A549 (cell line): ENCODE measurements around the gene EED.

Source experiments
- CEBPB ChIP-seq, 2 experiments: fragments of >200 bp in 1 of 2; sonication (Bioruptor Twin) in 1 of 2; formaldehyde crosslinking in 1 of 2; IDR thresholded peaks; 2 replicates each; pipeline ENCODE4 v1.6.1; 2012 to 2016
- EP300 ChIP-seq, 2 experiments: fragments of >200 bp; sonication (Bioruptor Twin); formaldehyde crosslinking; IDR thresholded peaks; 2 replicates in 1 of 2; 3 replicates in 1 of 2; pipeline ENCODE4 v1.6.1; 2016 to 2017
- ESRRA ChIP-seq: fragments of 150-350 bp; IDR thresholded peaks from 2 replicates; pipeline ENCODE4 v1.6.1; 2014; ENCODE audit warnings: mild to moderate bottlenecking, low read length, borderline replicate concordance
- FOSL2 ChIP-seq, 2 experiments: fragments of 450-650 bp in 1 of 2; fragments of >200 bp in 1 of 2; sonication (Bioruptor Twin) in 1 of 2; formaldehyde crosslinking; IDR thresholded peaks; 2 replicates each; pipeline versions ENCODE4 v1.5.0 to v1.6.1; 2016 to 2020; ENCODE audit warnings: mild to moderate bottlenecking in 1 of 2, moderate library complexity in 1 of 2
- KDM1A ChIP-seq: fragments of 200-600 bp; sonication (generic); IDR thresholded peaks from 2 replicates; pipeline ENCODE4 v1.6.1; 2016; ENCODE audit warnings: low read depth, mild to moderate bottlenecking
- MYC ChIP-seq: IDR thresholded peaks from 2 replicates; pipeline ENCODE4 v1.6.1; 2012; ENCODE audit warnings: mild to moderate bottlenecking, inconsistent platforms, low read length, improper control_type of control experiment, borderline replicate concordance
- POLR2A ChIP-seq: IDR thresholded peaks from 2 replicates; pipeline ENCODE4 v1.6.1; 2012; ENCODE audit warnings: mild to moderate bottlenecking, low read length
- POLR2AphosphoS2 ChIP-seq: conservative IDR thresholded peaks from 2 replicates; pipeline ENCODE4 v1.6.1; 2012; ENCODE audit warnings: low read length, improper control_type of control experiment, inconsistent platforms
- RAD21 ChIP-seq, 2 experiments: fragments of >200 bp in 1 of 2; sonication (Bioruptor Twin) in 1 of 2; formaldehyde crosslinking in 1 of 2; IDR thresholded peaks in 1 of 2; conservative IDR thresholded peaks in 1 of 2; 2 replicates in 1 of 2; 3 replicates in 1 of 2; pipeline ENCODE4 v1.6.1; 2012 to 2018; ENCODE audit warnings: inconsistent platforms in 1 of 2
- RARB ChIP-seq: fragments of 250-450 bp; sonication (Bioruptor Pico); IDR thresholded peaks from 2 replicates; pipeline ENCODE4 v1.8.0; 2021; ENCODE audit warnings: mild to moderate bottlenecking, moderate library complexity
- TF ChIP-seq, protein P1 (sequence below): fragments of >200 bp; sonication (Bioruptor Twin); formaldehyde crosslinking; IDR thresholded peaks from 3 replicates; pipeline ENCODE4 v1.5.1; 2016
- TF ChIP-seq, protein P2 (sequence below): IDR thresholded peaks from 2 replicates; pipeline ENCODE4 v1.6.1; 2012
- TF ChIP-seq, protein P3 (sequence below): fragments of 250-450 bp; sonication (Bioruptor Pico); IDR thresholded peaks from 2 replicates; pipeline ENCODE4 v1.5.0; 2020; ENCODE audit warnings: low read depth, mild to moderate bottlenecking, moderate library complexity
- TF ChIP-seq, protein P4 (sequence below): fragments of 450-650 bp; IDR thresholded peaks from 2 replicates; pipeline ENCODE4 v1.6.1; 2014; ENCODE audit warnings: antibody characterized with exemption

DNA sequence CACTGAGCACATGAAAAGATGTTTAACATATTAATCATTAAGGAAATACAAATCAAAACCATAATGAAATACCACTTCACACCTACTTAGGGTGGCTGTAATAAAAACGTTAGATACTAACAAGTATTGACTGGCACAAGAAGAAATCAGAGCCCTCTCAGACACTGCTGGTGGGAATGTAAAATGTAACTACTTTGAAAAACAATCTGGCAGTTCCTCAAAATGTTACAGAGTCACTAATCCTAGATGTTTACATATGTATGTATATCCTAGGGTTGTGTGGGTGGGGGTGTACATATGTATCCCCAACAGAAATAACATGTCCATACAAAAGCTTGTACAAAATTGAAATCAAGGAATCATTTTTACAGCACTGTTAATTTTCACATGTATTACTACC, 15.2 kb downstream of the EED start:
- TF ChIP-seq, protein P1, sequence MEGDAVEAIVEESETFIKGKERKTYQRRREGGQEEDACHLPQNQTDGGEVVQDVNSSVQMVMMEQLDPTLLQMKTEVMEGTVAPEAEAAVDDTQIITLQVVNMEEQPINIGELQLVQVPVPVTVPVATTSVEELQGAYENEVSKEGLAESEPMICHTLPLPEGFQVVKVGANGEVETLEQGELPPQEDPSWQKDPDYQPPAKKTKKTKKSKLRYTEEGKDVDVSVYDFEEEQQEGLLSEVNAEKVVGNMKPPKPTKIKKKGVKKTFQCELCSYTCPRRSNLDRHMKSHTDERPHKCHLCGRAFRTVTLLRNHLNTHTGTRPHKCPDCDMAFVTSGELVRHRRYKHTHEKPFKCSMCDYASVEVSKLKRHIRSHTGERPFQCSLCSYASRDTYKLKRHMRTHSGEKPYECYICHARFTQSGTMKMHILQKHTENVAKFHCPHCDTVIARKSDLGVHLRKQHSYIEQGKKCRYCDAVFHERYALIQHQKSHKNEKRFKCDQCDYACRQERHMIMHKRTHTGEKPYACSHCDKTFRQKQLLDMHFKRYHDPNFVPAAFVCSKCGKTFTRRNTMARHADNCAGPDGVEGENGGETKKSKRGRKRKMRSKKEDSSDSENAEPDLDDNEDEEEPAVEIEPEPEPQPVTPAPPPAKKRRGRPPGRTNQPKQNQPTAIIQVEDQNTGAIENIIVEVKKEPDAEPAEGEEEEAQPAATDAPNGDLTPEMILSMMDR, result no peak
- TF ChIP-seq, protein P2, sequence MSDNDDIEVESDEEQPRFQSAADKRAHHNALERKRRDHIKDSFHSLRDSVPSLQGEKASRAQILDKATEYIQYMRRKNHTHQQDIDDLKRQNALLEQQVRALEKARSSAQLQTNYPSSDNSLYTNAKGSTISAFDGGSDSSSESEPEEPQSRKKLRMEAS, result no peak
- TF ChIP-seq POLR2A (no peak), EP300 (IDR thresholded peaks at IDR 0.05) (no peak), RARB (CRISPR knock-in tag) (no peak), CEBPB (IDR thresholded peaks at IDR 0.05) (no peak), KDM1A (no peak), ESRRA (no peak), RAD21 (conservative IDR thresholded peaks at IDR 0.05 in 1 of 2, IDR thresholded peaks at IDR 0.05 in 1 of 2) (no peak), FOSL2 (IDR thresholded peaks at IDR 0.05) (no peak), FOSL2 (CRISPR knock-in tag; IDR thresholded peaks at IDR 0.05) (no peak), POLR2AphosphoS2 (no peak), MYC (no peak)
- TF ChIP-seq, protein P3, sequence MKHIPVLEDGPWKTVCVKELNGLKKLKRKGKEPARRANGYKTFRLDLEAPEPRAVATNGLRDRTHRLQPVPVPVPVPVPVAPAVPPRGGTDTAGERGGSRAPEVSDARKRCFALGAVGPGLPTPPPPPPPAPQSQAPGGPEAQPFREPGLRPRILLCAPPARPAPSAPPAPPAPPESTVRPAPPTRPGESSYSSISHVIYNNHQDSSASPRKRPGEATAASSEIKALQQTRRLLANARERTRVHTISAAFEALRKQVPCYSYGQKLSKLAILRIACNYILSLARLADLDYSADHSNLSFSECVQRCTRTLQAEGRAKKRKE (CRISPR knock-in tag), result no peak
- TF ChIP-seq, protein P4, sequence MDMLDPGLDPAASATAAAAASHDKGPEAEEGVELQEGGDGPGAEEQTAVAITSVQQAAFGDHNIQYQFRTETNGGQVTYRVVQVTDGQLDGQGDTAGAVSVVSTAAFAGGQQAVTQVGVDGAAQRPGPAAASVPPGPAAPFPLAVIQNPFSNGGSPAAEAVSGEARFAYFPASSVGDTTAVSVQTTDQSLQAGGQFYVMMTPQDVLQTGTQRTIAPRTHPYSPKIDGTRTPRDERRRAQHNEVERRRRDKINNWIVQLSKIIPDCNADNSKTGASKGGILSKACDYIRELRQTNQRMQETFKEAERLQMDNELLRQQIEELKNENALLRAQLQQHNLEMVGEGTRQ, result no peak
